GM18508 (cell line): ENCODE measurements around the gene KLHDC4.

ENCODE experiments used
- ATAC-seq: cut with Tn5 transposase; IDR thresholded peaks from one replicate; pipeline ENCODE4 v1.9.1; 2021; ENCODE audit warnings: moderate number of reproducible peaks; ENCODE audit not compliant: insufficient read depth, unreplicated experiment

KLHDC4 gene

DNA sequence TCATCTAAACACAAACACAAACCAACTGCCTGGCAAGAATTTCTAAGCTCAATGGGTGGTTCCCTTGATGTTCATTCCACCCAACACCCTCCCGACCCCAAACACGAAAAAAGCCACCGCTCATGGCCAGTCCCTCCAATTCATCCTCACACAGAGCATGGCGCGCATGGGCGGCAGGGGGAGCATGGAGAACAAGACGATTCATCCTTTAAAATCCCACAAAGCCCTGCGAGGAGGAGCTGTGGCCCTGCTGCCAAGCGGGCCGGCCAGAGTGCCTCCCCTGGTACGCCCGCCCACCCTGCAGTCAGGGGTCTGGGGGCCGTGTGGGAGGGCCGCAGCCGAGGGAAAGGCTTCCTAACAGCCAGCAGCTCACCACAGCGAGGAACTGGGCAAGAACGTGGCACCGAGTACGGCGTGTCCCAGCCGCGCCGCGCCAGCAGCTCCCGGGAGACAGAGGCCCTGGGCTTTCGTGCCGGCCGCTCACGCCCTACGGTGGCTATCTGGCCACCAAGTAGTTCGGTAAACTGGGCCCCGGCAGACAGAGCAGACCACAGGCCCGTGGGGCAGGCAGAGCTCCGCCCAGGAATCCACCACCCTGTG is 60.9 kb downstream of the KLHDC4 start:
- no peak for ATAC-seq

DNA sequence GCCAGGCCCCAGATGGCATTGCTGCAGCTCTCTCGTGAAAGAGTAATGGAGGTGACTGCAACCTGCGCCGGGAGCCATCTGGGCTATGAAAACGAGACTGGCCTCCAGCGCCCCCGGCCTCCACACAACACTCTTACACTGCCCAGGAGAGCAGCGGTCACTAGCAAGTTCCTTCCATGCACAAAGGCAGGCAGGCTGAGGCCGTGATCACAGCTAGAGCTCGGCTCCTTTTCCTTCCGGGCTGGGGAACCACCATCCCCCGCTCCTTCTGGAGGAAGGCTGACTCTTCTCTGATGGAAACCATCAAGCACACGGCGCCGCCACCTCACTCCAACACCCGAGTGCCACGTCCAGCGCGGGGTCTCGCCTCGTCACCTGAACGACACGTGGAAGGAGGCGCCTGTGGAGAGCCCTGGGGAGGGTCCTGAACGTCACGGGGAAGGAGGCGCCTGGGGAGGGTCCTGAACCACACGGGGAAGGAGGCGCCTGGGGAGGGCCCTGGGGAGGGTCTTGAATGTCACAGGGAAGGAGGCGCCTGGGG is 61.9 kb downstream of the KLHDC4 start:
- no peak for ATAC-seq

DNA sequence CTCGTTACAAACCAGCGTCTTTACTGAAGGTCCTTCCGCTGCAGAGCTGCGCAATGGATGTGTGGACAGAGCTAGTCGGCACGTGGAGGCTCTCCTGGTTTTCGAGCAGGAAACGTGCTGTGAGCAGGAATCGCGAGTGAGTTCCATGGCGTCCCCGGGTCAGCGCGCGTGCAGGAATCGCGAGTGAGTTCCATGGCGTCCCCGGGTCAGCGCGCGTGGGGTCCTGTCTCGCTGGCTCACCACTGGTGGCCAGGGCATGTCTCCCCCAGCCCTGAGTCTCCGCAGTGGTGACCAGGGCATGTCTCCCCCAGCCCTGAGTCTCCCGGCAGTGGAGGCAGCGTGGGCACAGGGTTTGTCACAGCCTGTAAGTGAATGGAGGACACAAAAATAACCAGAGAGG is 62.7 kb downstream of the KLHDC4 start:
- no peak for ATAC-seq

DNA sequence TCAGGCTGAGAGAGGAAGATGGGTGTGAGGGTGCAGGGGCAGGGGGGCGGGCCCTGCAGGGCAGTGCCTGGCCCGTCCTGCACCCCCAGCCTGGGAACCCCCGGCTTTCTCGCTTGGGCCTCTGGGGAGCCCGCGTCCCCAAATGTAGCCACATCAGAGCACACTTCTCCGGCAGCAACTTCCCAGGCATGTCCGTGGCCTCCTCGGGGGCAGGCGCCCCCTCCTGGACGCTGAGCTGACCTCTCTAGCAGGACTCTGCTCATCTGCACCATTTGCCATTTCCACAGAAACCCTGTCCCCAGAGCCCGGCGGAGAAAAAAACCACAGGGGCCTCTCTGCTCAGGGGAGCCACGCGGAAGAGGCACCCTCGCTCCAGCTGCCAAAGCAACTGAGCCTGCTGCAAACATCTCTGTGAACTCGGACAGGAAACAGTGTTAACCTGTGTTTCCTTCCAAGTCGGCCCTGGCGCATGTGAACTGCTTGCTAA is 63.4 kb downstream of the KLHDC4 start:
- no peak for ATAC-seq

DNA sequence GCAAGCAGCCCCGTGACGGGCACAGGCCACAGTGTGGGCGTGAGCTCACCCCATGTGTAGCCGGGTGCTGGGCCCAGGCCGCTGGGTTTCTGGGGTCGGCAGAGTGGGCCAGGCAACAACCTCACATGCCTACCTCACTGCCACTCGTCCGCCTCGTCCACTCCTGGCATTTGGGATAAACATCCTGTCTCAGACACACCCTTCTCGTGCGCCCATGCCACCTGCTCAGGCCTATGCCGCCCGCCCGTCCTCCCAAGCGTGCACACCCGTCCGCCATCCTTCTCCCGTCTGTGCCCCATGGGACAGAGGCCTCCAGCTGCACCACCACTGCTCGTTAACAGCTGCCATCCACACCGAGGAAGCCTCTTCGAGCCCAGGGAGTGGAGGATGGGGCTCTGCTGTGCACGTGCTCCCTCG is 64.3 kb downstream of the KLHDC4 start:
- ATAC-seq, result no peak

DNA sequence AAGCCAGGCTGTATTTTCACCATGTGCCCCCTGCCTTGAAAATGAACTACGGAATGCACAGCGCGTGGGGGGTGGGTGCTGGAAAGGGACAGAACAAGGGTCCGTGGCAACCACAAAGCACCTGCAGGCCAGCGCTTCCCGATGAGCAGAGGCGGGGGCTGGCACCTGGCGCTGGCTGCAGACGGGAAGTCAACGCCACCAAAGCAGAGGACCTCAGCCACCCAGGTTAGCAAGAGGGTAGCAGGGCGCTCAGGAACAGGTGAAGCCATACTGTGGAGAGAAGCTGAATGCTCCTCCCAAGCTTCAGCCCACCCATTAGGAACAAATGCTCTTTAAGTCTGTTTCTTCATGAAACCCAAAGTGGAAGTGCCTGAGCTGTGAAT is 64.7 kb downstream of the KLHDC4 start:
- ATAC-seq, result no peak

DNA sequence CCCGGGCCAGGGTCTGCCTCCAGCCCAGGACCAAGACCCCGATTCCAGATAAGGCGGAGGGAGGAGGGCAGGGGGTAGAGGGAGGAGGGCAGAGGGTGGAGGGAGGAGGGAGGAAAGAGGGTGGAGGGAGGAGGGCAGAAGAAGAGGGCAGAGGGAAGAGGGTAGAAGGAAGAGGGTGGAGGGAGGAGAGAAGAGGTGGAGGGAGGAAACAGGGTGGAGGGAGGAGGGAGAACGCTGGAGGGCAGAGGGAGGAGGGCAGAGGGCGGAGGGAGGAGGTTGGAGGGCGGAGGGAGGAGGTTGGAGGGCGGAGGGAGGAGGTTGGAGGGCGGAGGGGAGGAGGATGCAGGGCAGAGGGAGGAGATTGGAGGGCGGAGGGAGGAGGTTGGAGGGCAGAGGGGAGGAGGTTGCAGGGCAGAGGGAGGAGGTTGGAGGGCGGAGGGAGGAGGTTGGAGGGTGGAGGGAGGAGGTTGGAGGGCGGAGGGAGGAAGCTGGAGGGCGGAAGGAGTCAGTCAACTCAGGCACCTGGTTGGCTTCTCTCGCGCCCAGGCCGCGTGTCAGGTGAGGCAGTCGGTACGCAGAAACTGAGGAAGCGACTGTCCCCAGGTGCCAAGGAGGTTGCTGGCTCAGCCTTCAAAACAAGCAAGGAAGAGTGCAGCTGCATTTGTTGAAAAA is 65.2 kb downstream of the KLHDC4 start:
- no peak for ATAC-seq

DNA sequence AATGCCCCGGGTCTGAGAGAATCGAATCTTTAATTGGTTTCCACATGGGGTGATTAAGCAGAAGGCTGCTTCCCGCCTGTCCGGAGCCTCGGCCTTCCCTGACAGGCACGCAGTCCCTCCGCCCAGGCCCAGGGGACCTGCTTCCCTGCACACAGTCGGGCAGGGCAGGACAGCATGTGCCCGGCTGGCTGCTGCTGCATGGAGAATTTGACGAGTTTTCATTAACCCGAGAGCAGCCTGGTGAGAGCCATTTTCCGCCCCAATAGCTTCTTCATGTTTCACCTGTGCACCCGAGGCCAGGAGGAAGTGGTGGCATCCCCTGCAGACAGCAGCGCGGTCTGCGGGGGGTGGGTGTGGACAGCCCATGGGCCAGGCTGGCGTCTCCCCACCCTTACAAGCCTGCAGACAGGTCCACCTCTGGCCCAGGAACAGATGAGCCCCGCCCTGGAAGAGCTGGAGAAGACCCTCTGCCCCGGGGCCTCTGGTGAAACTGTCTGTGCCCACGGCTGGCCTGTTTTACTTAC is 67.0 kb downstream of the KLHDC4 start:
- no peak for ATAC-seq

DNA sequence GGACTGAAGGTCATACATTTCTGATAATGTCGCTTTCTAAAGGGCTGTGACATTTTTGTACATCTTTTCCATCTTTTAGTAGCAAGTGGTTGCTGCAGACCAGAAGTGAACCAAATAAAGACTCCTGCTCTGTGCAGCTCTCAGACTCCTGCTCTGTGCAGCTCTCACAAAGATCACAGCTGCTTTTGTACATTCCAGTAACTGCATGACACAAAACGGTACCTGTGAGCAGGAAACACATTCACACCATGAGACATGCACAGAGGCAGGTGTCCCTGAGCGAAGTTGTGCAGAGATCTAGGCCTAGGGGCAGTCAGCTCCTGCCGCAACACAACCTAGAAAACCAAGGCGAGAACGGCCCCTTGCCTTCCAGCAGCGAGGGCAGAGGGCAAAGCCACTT is 67.5 kb downstream of the KLHDC4 start:
- ATAC-seq, result no peak

DNA sequence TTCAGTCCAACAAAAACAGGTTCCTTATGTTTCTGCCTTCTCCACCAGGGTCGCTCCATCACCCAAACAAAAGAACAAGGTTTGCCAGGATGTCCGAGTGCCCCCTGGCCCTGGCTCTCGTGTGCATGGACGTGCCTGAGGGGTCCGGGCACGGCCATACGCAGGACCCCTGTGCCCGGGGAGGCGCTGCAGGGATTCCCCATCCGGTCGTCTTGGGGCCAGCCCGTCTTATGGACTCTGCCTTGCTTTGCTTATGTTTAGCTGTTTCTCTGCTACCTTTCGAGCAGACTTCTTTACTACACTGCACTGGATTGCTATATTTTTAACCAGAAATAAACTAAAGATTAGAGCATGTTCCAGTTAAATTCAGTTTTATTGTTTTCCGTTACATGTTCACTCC is 68.0 kb downstream of the KLHDC4 start:
- ATAC-seq, result no peak

DNA sequence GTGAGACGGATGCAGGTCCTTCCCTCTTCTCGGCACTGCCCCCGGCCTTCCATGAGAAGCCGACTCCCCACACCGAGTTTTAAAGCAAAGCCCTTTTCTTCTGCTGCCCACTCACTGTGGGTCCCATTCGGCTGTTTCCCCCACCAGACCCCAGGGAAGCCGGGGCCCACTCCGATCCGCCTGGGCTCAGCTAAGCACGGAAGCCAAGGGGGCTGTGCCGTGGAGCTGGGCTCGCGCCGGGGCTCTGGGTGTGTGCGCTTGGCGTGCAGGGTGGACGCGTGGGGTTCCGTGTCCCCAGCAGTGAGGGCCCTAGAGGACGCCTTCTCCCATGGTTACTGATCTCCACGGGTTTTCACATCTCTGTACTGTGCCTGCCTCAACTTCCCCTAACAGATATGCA is 68.5 kb downstream of the KLHDC4 start:
- ATAC-seq, result no peak

DNA sequence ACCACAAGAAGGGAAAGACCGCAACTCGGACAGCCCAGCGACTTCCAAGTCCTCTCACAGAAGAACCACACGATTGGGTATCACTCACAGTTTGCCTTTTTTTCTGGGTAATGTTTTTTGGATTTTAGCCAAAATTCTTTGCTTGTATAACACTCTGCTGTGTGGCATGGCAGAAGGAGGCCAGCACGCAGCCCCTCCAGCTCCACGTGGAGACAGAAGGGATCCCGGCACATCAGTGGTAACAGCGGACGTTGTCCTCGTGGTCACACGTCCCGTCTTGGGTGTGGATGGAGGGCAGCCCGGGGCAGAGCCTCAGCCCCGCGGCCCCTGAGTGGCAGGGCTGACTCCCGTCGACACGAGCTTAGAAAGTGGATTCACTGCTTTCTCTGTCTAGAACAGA is 69.1 kb downstream of the KLHDC4 start:
- ATAC-seq, result no peak

DNA sequence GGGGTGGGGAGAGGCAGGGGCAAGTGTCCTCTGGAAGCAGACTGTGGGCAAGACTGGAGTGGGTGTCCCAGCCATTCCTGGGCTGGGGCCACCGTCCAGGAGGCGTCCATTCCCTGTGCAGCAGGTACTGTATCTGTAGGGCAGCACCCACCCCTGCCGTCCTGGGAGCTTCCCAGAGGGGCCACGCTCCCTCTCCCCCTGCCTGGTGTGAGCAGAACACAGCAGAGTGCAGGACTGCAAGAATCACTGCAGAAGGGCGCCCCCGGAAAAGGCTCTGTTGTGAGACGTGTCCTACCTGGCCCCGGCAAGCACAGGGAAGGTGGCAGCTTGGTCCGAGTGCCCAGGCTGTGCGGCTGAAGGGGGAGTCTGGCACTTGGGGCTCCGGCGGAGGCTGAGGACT is 70.3 kb downstream of the KLHDC4 start:
- no peak for ATAC-seq

DNA sequence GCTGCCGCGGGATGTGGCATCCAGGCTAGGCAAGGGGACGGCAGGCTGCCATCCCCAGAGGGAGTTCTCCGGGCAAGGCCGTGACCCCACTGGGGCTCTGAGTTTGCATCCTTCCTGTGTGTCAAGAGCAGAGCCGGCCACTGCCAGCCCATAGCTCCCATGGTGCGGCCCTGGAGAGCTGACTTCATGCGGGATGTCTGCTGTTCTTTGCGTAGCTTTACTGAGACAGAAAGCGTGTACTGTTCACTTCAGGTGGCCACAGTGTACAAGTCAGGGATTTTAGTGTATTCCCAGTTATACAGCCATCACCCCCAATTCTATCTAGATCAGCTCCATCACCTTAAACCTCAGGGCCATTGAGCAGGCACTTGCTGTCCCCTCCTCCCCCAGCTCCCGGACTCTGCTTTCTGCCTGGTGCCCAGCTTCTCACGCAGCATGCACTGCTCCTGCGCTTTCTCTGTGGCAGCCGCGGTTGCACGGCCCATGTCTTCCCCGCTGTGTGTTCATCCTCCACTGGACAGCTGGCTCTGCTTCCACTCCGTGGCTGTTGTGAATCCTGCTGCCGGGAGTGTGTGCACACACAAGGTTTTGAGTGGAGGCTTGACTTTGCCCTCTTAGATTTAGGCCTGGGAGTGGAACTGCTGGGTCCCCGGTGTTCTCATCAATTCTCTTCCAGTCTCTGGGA is 71.2 kb downstream of the KLHDC4 start:
- ATAC-seq, result no peak

DNA sequence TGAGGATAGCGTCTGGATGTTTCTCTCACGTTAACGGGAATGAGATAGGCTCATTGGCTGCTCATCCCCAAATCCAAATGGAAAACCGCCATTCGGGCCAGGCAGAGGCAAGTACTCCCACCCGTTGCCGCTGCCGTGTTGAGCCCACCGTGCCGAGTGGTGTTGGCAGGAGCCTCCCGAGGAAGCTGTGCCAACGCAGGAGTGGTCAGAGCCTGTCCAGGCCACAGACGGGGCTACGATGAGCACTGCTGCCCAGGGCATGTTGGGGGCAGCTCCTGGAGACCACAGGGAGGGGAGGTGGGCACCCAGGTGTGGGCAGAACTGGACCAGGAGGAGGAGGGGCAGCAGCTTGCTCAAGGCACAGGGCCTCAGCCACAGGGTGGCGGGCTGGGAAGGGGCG is 72.0 kb downstream of the KLHDC4 start:
- no peak for ATAC-seq

DNA sequence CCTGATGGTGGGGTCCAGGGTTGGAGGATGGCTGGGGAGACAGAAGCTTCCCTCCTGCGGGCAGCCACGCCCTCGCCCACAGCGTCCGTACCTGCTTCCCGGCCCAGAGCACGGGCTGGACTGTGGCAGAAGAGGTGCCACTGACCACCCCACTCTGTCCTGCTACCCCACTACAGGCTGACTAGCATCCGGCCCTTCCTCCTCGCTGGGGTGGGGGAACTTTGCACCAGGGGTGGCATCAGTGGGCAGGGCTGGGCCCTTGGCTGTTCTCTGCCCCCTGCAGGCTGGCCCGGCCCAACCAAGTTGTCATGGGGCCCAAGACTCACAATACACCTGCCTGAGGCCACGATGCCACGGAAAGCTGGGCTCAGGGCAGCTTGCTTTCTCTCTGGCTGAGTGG is 73.0 kb downstream of the KLHDC4 start:
- ATAC-seq, result no peak

DNA sequence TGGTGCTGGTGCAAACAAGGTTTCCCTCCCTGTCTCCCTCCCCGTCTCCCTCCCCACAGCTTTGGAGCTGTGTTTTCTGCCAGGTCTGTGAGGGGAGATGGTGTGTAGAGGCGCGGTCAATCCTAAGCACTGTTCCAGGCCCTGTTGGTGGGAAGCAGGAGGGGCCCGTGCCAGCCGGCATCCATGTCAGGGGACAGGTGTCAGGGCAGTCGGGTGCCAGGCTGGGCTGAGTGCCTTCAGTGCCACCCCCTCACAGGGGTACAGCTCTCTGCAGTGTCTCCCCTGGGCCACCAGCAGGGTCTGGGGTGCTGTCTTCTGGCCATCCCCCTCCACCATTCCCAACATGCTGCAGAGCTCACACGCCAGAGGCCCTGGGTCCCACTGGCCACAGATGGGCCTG is 73.6 kb downstream of the KLHDC4 start:
- no peak for ATAC-seq

DNA sequence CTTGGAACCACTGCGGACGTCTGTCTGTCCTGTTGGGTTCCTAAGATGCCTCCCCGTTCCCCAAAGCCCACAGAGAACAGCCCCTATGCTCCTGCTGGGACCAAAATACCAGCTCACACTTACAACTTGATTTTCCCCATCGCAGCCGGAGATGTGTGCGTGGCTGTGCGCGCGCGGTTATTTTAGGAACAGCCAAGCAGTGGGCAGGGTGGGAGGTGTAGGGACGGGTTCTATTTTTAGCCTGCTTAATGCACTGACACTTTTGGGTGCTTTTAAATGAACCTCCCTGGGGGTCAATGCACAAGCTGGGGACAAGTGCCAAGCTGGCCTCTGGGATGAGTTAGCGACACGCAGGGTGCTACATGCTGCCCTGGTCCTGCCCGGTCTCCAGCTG is 74.1 kb downstream of the KLHDC4 start:
- no peak for ATAC-seq

DNA sequence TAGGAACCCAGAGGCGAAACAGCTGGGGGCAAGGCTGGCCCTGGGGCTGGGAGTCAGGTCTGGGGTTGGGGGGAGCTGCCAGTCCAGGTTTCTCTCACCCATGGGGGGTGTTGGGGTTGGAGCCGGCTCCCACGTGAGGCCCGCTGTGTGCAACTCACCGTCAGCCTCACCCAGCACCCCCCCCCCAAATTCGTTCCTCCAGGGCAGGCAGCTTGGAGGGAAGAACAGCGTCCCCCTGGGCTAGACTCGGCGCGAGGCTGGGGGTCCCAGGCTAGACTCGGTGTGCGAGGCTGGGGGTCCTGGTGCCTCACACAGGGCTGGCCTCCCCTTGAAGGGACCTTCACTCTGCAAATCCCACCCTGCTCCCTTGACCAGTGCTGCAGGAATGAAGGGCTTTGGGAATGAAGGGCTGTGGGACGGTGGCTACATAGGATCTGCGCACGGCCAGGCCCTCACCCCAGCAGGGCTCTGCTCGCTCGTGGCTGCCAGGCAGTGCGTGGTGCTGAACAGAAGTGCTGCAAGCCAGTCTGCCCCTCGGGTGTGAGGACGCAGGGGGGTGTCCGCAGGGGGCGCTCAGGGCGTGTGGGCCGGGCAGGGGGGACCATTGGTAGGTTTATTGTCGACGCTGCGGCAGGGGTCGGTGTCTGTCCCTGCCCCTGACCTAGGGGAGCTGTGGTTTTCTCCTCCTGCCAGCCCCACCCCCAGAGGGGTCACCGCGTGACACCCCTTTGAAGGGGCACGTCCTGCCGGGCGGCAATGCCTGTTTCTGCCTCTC is 74.7 kb downstream of the KLHDC4 start:
- ATAC-seq, result no peak

DNA sequence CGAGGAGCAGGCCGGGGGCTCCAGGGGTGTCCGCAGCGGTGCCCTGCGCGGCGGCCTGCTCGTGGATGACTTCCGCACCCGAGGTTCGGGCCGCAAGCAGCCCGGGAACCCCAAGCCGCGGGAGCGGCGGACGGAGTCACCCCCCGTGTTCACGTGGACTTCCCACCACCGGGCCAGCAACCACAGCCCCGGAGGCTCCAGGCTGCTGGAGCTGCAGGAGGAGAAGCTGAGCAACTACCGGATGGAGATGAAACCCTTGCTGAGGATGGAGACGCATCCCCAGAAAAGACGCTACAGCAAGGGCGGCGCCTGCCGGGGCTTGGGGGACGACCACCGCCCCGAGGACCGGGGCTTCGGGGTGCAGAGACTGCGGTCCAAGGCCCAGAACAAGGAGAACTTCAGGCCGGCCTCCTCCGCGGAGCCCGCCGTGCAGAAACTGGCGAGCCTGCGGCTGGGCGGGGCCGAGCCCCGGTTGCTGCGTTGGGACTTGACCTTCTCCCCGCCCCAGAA is 75.8 kb downstream of the KLHDC4 start:
- ATAC-seq, result no peak
